NCI-H82 treated with DMSO at 0.1 percent for 48 hours (cell line): ENCODE measurements around the gene CDH4.

Experiments used
- DNase-seq: peaks from one replicate; lab custom pipeline; 2025; ENCODE audit not compliant: unreplicated experiment; lab: John Stamatoyannopoulos, UW

CDH4 gene

DNA sequence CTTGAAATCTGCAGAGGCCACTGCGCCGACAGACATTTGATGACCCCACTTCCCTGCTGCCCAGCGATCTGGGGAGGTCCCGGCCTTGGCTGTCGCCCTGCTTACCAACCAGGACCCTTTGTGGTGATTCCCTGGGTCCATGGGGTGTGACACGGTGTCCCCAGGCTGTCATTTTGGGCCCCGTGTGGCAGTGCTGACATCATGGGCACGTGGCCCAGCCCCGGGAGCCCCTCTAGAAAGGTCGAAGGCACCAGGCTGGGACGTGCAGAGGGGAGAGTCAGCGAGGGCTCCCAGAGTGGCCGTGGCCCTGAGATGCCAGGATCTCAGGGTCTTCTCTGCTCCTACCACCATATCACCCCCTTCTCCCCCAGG lies 643.6 kb downstream of the CDH4 start:
- DNase-seq: no peak

DNA sequence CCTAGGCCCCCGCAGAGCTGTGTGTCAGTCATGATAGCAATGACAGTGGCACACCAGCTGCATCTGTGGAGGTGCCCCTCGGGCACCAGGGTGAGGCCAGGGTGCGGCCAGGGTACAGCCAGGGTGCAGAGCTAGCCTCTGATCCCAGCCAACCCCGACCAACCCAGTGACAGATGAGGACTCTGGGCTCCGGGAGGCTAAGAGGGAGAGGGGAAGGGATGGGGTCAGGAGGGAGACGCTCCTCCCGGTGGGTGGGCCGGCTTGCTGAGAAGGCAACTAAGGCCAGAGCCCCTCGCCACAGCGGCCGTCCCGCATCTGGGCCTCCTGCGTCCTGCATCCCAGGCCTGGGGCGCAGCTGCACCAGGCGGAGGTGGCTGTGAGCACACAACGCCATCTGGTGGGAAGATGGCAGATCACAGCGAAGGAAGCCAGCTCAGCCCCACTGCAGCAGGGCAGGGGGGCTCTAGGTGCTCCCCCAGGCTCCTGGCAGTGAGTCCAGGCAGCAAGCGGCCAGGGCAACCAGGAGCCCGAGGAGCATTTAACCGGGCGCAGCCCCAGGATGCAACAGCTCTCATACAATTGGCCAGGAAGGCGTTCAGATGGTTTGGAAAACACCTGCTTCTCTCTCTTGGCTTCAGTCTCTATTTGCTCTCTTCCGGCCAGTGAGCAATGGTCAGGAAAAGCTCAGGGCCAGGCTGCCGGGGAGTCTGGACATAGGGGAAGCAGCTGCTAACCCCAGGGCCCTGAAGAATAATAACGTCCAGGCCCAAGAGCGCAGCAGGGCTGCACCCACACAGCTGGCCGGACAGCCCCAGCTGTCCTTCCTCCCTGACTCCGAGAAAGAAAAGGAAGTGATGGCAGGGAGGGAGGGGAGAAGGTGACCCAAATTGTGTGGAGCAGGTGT lies 644.2 kb downstream of the CDH4 start:
- DNase-seq: no peak

DNA sequence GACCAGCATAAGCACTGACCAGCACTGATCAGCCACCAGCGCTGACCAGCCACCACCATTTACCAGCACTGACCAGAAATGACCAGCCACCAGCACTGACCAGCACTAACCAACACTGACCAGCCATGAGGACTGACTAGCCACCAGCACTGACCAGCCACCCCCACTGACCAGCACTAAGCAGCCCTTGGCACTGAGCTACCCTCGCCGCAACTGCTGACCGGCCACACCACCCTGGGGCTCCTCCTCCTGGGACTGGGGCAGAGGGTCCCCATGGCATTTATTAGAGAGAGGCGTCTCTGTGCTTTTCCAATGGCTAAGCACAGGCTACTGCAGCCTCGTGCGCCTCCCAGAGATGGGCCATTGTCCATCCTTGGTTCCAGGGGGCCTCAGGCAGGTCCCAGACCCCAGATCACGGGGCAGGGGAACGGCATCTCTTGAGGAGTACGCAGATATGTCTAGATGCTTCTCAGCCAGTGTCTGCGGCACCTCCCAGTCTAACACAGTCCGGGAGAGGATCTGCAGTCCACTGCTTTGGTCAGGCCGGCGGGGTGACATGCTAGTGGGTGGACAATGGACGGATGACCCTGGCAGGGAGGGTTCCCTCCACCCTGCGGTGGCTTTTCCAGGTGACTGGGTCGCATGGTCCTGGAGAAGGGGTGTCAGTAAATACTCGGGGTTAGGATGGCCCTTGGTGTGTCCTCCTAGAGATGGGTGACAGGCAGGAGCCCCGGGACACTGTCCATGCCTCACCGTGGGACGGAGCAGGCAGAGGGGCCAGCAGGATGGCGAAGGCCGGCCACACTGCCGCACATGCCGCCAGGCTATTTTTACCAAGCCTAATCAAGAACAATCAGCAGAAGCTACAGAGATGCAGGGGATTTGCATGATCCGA lies 645.6 kb downstream of the CDH4 start:
- DNase-seq: no peak

DNA sequence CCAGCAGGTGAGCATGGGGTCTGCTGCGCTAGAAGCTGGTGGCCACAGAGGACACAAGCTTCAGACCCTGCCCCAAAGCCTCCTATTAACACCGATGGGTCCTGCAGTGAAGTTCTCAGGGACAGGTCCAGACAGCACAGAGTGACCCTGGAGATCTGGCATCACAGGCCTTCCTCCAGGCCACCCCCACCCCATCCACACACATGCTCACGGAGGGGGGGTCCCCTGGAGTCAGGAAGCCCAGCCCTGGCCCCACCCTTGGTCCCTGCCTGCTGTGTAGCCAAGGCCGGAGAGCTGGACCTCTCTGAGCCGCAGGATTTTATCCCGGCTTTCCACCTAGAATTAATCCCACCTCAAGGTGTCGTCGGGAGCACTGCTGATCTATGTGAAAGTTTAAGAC lies 646.3 kb downstream of the CDH4 start:
- no peak for DNase-seq

DNA sequence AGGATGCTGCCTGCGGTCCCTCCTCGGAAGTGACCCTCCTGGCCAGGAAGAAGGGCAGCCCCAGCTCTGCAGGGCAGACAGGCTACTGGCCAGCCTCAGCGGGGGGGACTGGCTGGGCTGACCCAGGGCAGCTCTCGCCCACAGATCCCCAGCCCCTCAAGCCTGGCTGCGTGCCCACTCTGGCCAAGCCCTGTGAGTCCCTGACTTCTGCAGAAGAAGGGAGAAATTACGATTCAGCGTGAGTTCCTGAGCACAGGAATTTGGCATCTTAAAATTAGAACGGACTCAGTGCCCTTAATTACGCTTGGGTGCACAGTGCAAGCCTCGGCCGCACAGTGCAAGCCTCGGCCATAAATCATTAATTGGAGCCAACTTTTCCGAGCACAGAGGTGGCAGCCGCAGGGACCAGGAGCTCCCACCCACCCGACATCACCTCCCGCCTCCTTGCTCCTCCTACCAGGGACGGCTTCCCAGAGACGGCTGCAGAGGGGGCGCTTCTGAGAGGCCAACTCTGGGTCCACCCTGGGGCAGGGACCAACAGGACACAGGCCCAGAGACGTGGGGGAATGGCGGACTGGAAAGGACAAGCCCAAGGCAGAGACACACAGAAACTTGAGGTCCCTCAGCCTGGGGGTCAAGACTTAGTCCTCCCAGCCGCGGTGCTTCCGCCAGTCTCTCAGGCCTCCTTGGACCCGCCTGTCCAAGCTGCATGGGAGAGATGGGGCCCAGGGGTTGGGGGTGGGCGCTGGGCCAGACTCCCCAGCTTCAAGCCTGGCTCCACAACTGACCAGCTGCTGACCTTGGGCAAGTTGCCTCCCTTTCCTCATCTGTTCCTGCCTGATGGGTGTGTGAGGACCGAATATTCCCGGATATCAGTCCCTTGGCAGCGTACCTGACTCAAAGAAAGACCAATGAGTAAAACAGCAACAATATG lies 648.2 kb downstream of the CDH4 start:
- no peak for DNase-seq

DNA sequence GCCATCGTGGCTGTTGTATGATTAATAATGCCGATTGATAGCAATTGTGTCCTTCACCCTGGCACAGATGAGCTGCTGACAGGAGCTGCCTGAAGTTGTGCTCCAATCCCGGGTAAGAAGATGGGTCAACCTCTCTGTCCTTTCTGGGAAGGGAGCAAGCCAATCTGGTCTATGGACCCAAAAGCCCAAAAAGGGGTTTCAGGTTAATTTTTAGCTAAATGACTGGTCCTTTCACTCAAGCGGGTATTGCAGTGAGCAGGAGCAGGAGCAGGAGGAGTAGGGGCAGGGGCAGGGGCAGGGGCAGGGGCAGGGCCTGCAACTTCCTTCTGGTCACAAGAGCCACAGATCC lies 648.9 kb downstream of the CDH4 start:
- DNase-seq: no peak

DNA sequence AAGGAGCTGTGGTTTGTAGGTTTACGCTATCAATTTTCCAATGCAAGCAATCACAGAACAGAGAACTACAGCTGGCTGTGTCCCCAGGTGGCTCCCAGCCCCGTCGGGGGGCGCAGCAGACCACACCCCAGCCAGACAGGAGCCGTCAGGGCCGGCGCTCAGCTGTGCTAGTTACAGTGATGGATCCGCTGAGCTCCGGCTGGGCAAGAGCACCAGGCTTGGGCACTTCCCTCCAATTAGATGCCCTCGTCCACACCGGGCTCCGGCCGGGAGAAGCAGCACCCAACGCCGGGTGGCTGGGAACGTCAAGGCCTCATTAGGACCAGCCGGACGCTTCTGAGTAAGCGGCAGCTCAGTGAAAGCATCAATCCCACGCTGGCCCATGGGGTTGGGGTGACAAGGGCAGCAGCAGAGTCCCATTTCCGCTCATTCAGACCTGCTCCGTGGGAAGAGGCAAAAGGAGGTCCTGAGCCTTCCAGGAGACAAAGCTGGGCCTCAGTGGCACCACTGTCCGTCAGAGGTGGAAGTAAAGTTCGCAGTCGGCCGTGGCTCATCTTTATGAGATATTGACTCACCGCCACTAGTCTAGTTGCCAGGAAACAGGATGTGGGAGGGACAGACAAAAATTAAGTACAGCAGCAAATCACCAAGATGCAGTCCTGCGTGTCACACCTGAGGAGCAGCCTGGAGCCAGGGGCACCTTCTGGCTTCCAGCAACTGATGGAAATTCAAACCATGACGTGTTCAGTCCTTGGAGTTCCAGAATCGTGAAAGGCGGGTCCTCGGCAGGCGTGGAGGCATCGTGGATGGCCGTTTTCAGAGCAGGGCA lies 649.5 kb downstream of the CDH4 start:
- DNase-seq: no peak

DNA sequence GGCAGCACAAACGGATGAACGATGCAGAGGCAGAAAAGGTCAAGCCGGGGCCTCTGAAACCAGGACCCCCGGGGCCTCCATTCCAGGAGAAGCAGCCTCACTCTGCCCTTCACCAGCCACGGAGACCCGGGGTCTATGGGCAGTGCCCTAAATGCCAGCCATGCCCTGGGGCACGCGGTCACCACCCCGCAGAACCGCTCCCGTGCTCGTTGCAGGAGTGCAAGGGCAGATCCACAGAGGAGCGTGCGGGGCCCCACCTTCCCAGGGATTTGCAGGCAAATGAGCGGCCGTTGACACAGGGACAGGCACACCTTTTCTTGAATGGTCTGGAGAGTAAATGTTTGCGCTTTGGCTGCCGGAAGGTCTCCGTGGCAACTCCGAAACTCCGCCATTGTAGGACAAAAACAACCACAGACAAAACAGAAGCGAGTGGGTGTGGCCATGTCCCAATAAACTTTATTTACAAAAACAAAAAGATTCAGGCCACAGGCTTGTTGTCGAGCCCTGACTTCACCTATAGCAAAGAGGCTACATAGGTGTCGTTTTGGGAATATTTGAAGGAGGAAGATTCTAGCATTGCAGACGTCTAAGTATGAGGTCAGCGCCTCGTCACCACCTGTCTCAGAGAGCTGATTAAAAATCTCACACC lies 650.3 kb downstream of the CDH4 start:
- no peak for DNase-seq

DNA sequence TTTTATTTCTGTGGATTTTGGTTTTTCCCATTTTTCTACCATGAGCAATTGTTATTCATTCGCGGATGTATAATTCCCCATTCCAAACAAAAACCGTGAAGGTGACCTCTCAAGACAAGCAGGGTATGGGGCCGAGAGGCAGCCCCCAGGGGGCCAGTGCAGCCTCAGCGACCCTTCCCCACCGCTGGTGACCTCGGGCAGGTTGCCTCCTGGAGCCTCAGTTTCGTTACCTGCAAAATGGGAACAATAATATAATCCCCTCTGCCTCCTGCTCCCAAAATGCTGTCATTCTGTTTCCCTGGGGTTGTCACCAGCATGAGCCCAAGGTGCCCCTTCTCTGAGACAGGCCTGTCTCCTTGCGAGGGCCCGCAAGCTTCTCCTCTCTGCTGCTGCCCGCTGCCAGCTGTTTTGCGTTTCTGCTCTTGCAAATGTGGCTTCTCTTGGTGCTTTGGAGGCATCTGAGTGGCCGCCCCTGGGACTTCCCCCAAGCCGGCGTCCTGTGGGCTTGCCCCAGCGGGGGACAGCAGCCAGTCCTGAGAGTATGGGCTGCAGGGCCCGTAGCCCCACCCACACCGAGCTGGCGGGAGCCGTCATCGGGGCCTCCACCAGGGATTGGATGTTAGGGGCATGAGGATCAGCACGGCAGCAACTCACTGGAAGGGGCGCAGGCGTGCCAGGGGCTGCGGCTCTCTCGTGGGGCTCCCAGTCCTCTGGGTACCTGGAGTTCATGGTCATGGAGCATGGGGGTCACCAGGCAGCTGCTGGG lies 651.7 kb downstream of the CDH4 start:
- no peak for DNase-seq

DNA sequence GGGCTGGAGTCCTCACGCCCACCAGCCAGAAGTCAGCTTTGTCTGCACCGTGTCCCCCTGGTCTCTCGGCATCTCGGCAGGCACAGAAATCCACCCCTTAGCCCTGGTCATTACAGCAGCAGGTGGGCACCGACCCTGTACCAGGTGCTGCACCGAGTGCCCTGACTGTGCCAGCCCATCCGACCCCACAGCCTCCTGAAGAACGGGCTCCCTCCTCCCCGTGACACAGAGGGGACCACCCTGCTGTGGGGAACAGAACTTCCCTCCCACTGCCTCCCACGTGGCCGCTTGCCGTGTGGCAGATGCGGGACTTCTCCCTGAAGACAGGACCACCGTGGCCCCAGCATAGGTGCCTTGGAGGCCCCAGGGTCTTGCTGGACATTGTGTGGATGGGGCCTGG lies 652.4 kb downstream of the CDH4 start:
- no peak for DNase-seq

DNA sequence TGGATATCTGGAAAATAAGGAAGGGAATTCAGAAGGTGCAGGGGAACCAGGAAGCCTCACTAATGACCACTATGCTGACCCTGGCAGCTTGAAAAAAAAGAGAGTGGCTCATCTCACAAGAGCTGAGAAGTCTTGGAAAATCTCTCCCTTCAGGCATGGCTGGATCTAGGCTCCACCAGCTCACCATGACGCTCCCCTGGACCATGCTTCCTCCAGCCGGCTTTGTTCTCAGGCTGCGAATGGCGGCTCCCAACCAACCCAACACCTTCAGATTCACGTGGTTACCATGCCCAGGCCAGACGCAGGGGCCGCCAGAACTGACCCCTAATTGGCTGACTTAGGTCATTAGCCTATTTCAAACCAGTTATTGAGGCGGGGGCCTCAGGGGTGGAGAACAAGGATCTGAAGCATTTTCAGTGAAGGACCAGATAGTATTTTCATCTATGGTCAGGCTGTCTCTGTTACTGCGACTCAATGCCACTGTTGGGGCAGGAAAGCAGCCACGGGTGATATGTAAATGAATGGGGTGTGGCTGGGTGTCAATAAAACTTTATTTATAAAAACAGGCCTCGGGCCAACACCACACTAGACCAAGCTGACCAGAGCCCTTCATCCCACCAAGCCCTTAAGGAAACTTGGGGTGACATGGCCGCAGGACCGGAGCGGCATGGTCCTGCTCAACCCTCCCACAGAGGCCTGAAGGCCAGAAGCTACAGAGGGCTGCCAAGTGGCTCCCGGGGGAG lies 653.9 kb downstream of the CDH4 start:
- DNase-seq: no peak

DNA sequence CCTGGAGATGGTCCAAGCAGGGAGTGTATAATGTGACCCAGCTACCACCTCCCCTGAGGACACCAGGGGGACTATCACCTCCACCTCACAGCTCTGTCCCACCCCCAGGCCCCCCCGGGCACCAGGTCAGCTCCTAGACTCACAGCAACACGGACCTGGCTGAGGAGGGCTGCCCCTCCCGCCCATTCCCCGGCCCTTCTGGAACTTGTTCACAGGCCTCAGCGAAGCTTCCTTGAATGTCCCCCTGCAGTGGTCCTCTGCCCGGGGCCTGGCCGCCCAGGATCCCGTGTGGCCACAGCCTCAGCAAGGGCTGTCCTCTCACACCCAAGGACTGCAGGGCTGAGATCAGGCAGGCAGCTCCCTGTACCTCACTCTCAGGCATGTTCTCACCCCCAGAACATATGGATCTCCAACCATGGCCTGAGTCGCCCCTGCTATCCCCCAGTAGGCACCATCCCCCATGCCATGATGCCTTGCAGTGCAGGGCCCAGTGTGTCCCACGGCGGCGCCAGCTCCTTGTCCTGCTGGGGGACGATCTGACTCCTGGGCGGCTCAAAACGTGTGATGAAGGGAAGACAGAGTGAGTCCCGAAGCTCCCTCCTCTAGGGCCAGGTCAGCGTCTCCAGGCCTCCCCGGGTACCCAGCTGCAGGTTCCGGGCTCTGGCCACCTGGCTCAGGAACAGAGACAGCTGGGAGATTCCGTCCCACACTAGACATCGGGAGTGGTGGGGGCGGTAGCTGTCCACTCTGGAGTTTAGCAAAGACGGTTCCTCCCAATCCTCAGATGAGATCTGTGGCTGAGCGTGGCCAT lies 655.2 kb downstream of the CDH4 start:
- no peak for DNase-seq

DNA sequence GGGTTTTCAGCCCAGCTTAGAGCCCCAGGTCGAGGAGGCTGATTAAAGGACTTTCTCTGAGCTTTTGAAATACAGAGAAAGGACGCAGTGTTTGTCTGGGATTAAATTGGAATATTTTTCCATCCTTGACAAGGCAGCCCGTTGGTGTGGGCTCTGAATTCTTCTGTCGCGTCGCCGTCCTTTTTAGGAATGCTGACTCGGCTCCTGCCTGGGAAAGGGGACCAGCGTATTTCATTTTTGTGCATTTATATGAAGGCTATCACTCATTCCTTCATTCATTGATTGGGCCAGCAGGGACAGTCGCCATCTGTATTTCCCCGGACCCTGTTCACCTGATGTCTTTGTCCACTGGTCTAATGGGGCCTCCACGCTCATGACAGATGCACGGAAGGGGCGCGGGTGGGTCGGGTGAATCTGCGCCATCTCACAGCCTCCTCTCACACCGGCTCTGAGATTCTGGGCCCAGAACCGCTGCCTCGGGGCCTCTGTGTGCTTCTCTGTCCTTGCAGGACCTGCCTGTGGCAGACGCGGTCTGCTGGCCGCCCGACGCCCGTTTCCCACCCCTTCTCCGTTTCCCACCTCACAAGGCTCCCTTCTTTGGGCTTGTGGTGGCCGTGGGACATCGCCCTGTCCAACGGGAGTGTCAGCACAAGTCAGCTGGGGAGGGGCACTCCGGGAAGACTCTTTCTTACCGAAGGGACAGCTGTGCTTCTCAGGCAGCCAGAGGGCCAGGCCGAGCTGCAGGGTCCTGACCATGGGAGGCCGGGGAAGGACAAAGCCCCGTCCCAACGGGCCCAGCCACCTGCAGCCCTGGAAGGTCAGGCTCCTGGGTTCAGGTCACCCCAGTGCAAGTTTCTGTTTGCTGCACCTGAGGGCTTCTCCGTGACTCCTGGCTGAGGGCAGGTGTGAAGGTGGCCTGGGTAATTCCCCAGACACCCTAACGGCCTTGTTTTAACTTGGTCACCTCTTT lies 656.3 kb downstream of the CDH4 start:
- no peak for DNase-seq

DNA sequence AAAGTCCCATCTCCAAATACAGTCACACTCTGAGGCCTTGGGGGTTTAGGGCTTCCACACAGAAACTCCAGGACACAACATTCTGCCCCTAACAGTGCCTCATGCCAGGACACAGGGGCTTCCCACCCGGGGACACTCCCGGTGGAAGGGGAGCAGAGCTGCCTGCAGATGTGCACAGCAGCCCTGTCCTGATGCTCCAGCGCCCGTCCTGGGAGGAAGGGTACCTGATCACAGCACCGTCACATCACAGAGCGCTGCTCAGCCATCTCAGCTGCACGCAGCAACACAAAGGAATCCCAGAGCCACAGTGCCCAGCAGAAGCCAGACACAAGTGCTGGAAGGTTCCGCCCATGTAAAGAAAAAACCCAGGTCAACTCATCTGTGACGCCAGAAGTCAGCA lies 657.0 kb downstream of the CDH4 start:
- DNase-seq: no peak

DNA sequence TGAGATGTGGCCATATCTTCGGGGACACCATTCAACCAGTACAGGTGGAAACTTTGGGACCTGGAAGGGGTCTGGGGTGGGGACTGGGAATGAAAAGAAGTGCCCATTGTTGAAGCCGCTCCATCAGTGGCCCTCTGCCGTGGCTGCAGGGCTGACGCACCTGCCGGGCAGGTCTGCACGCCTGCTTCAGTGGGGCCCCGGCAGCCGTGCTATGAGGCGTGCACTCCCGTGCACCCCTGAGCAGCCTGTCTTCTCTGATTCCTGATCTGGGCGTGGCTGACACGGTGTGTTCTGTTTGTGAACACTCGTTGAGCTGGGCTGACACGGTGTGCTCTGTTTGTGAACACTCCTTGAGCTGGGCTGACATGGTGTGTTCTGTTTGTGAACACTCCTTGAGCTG lies 657.8 kb downstream of the CDH4 start:
- DNase-seq: no peak

DNA sequence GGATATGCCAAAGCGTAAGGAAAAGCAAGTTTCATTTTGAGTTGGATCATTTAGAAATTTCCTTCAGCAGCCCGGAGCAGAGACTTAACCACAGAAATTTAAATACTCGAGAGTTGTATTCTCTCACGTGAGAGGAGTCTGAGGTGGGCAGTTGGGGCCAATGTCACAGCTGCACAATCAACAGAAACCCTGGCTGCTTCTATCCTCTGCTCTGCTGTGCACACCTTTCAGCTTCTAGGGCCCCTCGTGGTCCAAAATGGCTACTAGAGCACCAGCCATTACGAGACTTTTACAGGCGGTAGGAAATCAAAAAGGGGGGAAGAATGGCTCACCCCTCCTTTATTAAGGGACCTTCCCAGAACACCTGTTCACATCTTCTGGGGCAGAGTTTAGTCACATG lies 659.8 kb downstream of the CDH4 start:
- no peak for DNase-seq
